Neuronal stem cell (in vitro differentiated cells): ENCODE measurements around the gene LYST.
A peak's percentile ranks its signal among the peaks of the same experiment; 100 is the strongest.
"Not testable (repeated sequence)": the region's sequence is repeated elsewhere in the genome, so short reads cannot be mapped to it uniquely, and the experiment has no call there.

ENCODE experiments used
- DNase-seq: peaks from one replicate; pipeline ENCODE4 v3.0.0-alpha.2; 2013; ENCODE audit warnings: low spot score
- H2AFZ ChIP-seq: one replicate; pipeline ENCODE4 v1.6.1; 2013; ENCODE audit warnings: mild to moderate bottlenecking, low read length, inconsistent platforms
- H2AK5ac ChIP-seq: 2 replicates; pipeline ENCODE4 v1.6.1; 2013; ENCODE audit warnings: low read depth, mild to moderate bottlenecking, inconsistent platforms, low read length, moderate library complexity, mixed read lengths
- H2BK120ac ChIP-seq: 2 replicates; pipeline ENCODE4 v1.6.1; 2013; ENCODE audit warnings: low read depth, mild to moderate bottlenecking, inconsistent platforms, low read length, moderate library complexity, mixed read lengths
- H2BK12ac ChIP-seq: one replicate; pipeline ENCODE4 v1.6.1; 2013; ENCODE audit warnings: low read length, inconsistent platforms
- H2BK15ac ChIP-seq: 2 replicates; pipeline ENCODE4 v1.6.1; 2013; ENCODE audit warnings: mild to moderate bottlenecking, low read length, inconsistent platforms, mixed read lengths
- H2BK5ac ChIP-seq: one replicate; pipeline ENCODE4 v1.6.1; 2013; ENCODE audit warnings: inconsistent platforms, mild to moderate bottlenecking, low read length, moderate library complexity
- H3K14ac ChIP-seq: one replicate; pipeline ENCODE4 v1.6.1; 2013; ENCODE audit warnings: low read length, inconsistent platforms
- H3K18ac ChIP-seq: 2 replicates; pipeline ENCODE4 v1.6.1; 2013; ENCODE audit warnings: low read length, inconsistent platforms
- H3K23ac ChIP-seq: 2 replicates; pipeline ENCODE4 v1.6.1; 2013; ENCODE audit warnings: low read depth, mild to moderate bottlenecking, mixed read lengths, low read length, inconsistent platforms; ENCODE audit not compliant: poor library complexity
- H3K27ac ChIP-seq: replicated peaks from 3 replicates; pipeline ENCODE4 v1.5.1; 2013; ENCODE audit warnings: low read length, inconsistent platforms
- H3K27me3 ChIP-seq, 3 experiments: 2 replicates each; pipeline ENCODE4 v1.6.1; 2013; ENCODE audit warnings: low read length in 3 of 3, mild to moderate bottlenecking in 2 of 3, inconsistent platforms in 1 of 3, low read depth in 1 of 3, mixed read lengths in 1 of 3, moderate library complexity in 1 of 3; ENCODE audit not compliant: control insufficient read depth in 3 of 3, insufficient read depth in 3 of 3
- H3K36me3 ChIP-seq, 2 donors: replicated peaks in 1 of 2; 2 replicates each; pipeline ENCODE4 v1.6.1; 2013; ENCODE audit warnings: low read length in 2 of 2; ENCODE audit not compliant: control insufficient read depth in 2 of 2, insufficient read depth in 2 of 2
- H3K4ac ChIP-seq: 2 replicates; pipeline ENCODE4 v1.6.1; 2013; ENCODE audit warnings: inconsistent platforms, mild to moderate bottlenecking, low read length, moderate library complexity
- H3K4me1 ChIP-seq, 2 donors: 1 replicate in 1 of 2; 2 replicates in 1 of 2; pipeline ENCODE4 v1.6.1; 2013; ENCODE audit warnings: low read length in 2 of 2, low read depth in 1 of 2; ENCODE audit not compliant: control insufficient read depth in 2 of 2, insufficient read depth in 1 of 2
- H3K4me2 ChIP-seq: one replicate; pipeline ENCODE4 v1.6.1; 2013; ENCODE audit warnings: mild to moderate bottlenecking, low read length, inconsistent platforms; ENCODE audit not compliant: insufficient read depth, poor library complexity, severe bottlenecking
- H3K4me3 ChIP-seq, 2 donors: 2 replicates each; pipeline ENCODE4 v1.5.1; 2013; ENCODE audit warnings: low read length in 2 of 2, mild to moderate bottlenecking in 2 of 2, inconsistent platforms in 1 of 2, moderate library complexity in 1 of 2
- H3K79me1 ChIP-seq: one replicate; pipeline ENCODE4 v1.6.1; 2013; ENCODE audit warnings: low read depth, mild to moderate bottlenecking, inconsistent platforms, low read length, moderate library complexity
- H3K9ac ChIP-seq: one replicate; pipeline ENCODE4 v1.6.1; 2013; ENCODE audit warnings: mild to moderate bottlenecking, low read depth, low read length, inconsistent platforms; ENCODE audit not compliant: poor library complexity
- H3K9me3 ChIP-seq, 2 donors: replicated peaks in 1 of 2; 2 replicates each; pipeline versions ENCODE3 to v1.6.1; 2013; ENCODE audit warnings: low read length in 2 of 2, mild to moderate bottlenecking in 2 of 2, inconsistent platforms in 1 of 2, low read depth in 1 of 2, mixed read lengths in 1 of 2, moderate library complexity in 1 of 2; ENCODE audit not compliant: control insufficient read depth in 2 of 2, insufficient read depth in 1 of 2
- H4K8ac ChIP-seq: one replicate; pipeline ENCODE4 v1.6.1; 2013; ENCODE audit warnings: low read depth, mild to moderate bottlenecking, inconsistent platforms, low read length, moderate library complexity
- H4K91ac ChIP-seq: one replicate; pipeline ENCODE4 v1.6.1; 2013; ENCODE audit warnings: low read length, low read depth, mild to moderate bottlenecking, inconsistent platforms; ENCODE audit not compliant: poor library complexity
- WGBS, 2 donors: extraction: QIAGEN DNeasy Blood & Tissue Kit; methylation state at CpG; one replicate each; pipeline ENCODE4 v1.1.7; 2013; ENCODE audit warnings: missing lambda C conversion rate in 2 of 2, mixed read lengths in 1 of 2; ENCODE audit not compliant: insufficient read length in 2 of 2, insufficient replicate concordance in 1 of 2; ENCODE audit errors: extremely low coverage in 2 of 2; 5-methylcytosine and 5-hydroxymethylcytosine counted together

Gene LYST

DNA sequence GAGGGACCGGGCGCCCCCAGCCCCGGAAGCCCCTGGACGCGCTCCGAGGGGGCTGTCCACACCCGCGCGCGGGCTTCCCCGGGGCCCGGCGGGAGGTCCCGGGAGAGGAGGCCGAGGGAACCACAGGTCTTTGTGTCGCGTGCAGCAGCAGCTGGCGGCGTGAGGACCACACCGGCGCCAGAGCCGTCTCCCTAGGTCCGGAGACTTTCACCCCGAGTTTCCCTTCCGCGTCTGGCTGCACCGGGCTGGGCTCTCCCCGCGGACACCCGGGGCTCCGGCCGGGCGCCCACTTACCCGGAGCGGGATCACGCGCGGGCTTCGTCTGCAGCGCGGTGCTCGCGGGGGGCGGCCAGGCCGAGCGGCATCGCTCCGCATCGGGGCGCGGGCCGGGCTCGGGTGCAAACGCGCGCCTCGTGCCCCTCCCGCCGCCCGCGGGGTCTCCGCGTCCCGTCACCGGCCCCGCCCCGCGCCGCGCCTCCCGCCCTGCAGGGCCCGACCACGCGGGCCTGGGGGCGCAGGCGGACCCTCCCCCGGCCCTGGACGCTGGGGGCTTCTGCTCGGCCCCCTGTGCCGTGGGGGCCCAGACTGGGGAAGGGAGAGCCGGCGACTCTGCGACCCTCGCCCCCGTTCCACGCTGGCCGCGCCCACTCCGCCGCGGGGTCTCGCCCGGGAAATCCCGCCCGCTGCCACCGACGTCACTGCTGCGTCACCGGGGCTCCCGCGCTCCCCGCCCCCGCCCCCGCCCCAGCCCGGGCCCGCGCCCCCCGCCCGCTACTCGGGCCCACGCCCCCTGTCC is 217.1 kb downstream of the LYST start, which contains the start of gene GNG4:
GNG4 (minus strand) TSS at position 417 of the 796 bp plus-strand sequence. CDS start 65,946 bp downstream, outside the sequence.
- Histone ChIP-seq H3K4me2 (peak within 1 kb of the TSS; percentile 98), H3K18ac (peak within 1 kb of the TSS; percentile 96), H3K27ac (no peak within 1 kb of the TSS), H2BK12ac (no peak within 1 kb of the TSS), H2BK5ac (no peak within 1 kb of the TSS), H2AFZ (peak within 1 kb of the TSS; percentile 99), H3K27me3 (peaks cover 0 to 16% (median 16%) of the 10 kb centered on the region in 3 experiments), H3K4me3 (peak within 1 kb of the TSS; percentile 78 to 91), H3K9ac (peak within 1 kb of the TSS; percentile 90), H4K91ac (no peak within 1 kb of the TSS), H3K4ac (no peak within 1 kb of the TSS), H4K8ac (no peak within 1 kb of the TSS), H3K14ac (no peak within 1 kb of the TSS), H2BK120ac (peak within 1 kb of the TSS; percentile 29), H2AK5ac (no peak within 1 kb of the TSS), H2BK15ac (peak within 1 kb of the TSS; percentile 70), H3K36me3 (peaks cover 0 to 7% of the 10 kb centered on the region in 2 donors), H3K79me1 (no peaks in the 10 kb centered on the region), H3K9me3 (peaks cover 0 to 8% of the 10 kb centered on the region in 2 donors), H3K23ac (peak within 1 kb of the TSS; percentile 83), H3K4me1 (peaks cover 5 to 17% of the 10 kb centered on the region in 2 donors)
- WGBS, 2 donors = no CpG with 5 or more reads among the region's 111 CpGs
- DNase-seq = peak; percentile 65

DNA sequence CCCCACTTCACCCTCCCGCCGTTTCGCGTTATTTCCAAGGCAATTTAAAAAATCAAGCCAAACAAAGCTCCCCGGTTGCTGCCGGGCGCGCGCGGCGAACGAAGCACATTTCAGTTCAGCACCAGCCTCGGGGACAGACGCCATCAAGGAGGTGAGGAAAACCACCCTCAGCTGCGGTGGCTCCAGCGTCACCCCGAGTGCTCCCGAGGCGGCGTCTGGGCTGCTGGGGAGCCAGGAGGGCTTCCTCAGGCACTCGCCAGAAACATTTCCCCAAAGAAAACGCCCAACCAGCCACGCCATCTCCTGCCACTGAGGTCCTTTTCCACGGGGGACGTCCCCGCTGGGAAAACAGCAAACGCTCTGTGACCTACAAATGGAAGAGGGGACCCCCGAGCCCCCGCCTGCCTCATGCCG is 217.7 kb downstream of the LYST start:
- Histone ChIP-seq H3K27ac (no peak overlapping the region), H2BK15ac (no peak overlapping the region), H3K18ac (no peak overlapping the region), H3K4me2 (peak overlapping the region; percentile 98), H3K14ac (no peak overlapping the region), H3K4me1 (peaks cover 5 to 17% of the 10 kb centered on the region in 2 donors), H3K23ac (no peak overlapping the region), H3K4ac (no peak overlapping the region), H3K4me3 (peak overlapping the region; percentile 78 to 91), H3K9me3 (peaks cover 0 to 5% of the 10 kb centered on the region in 2 donors), H2BK5ac (no peak overlapping the region), H2BK120ac (peak overlapping the region; percentile 29), H3K79me1 (no peaks in the 10 kb centered on the region), H3K36me3 (peaks cover 0 to 7% of the 10 kb centered on the region in 2 donors), H2BK12ac (no peak overlapping the region), H2AFZ (peak overlapping the region; percentile 97), H3K27me3 (peaks cover 0 to 16% (median 16%) of the 10 kb centered on the region in 3 experiments), H4K8ac (no peak overlapping the region), H2AK5ac (no peak overlapping the region), H3K9ac (no peak overlapping the region), H4K91ac (no peak overlapping the region)
- WGBS, 2 donors = no CpG with 5 or more reads among the region's 30 CpGs
- peak; percentile 71 for DNase-seq

DNA sequence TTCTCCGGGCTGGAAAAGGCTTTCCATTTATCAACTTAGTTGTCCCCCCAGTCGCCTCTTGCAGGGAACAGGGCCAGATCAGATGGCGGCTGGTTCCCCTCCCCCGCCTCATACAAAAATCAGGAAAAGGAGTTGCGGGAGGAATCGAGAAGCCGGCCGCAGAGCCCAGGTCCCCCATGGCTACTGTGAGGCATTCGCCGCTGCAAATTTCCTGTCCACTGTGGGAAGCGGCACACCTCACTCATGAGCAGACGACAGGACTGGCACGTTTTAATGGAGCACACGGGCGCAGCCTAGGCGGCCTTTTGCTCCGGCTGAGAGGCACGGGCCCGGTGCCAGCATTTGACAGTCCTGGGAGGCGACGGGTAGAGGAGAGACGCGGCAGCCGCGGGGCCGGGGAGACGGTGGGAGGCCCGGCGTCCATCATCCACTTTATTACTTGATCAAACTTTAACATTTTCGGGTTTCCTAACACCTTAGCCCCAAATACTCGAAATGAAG is 218.2 kb downstream of the LYST start:
- no peak overlapping the region for H3K23ac ChIP-seq
- no peak overlapping the region for H4K91ac ChIP-seq
- H3K4me3 ChIP-seq = peak overlapping the region; percentile 78 to 91
- no peak overlapping the region for H3K27ac ChIP-seq
- no peak overlapping the region for H2BK5ac ChIP-seq
- peaks cover 5 to 17% of the 10 kb centered on the region in 2 donors for H3K4me1 ChIP-seq
- WGBS, 2 donors = no CpG with 5 or more reads among the region's 31 CpGs
- H3K18ac ChIP-seq = peak overlapping the region; percentile 41
- no peak overlapping the region for H2BK120ac ChIP-seq
- no peak overlapping the region for H3K9ac ChIP-seq
- no peak overlapping the region for H2BK12ac ChIP-seq
- no peak overlapping the region for H4K8ac ChIP-seq
- H2AFZ ChIP-seq = peak overlapping the region; percentile 97
- no peaks in the 10 kb centered on the region for H3K79me1 ChIP-seq
- H3K36me3 ChIP-seq = peaks cover 0 to 7% of the 10 kb centered on the region in 2 donors
- H3K4ac ChIP-seq = no peak overlapping the region
- peaks cover 0 to 4% of the 10 kb centered on the region in 2 donors for H3K9me3 ChIP-seq
- no peak for DNase-seq
- no peak overlapping the region for H2AK5ac ChIP-seq
- peaks cover 0 to 16% (median 16%) of the 10 kb centered on the region in 3 experiments for H3K27me3 ChIP-seq
- no peak overlapping the region for H3K14ac ChIP-seq
- peak overlapping the region; percentile 98 for H3K4me2 ChIP-seq
- H2BK15ac ChIP-seq = no peak overlapping the region

DNA sequence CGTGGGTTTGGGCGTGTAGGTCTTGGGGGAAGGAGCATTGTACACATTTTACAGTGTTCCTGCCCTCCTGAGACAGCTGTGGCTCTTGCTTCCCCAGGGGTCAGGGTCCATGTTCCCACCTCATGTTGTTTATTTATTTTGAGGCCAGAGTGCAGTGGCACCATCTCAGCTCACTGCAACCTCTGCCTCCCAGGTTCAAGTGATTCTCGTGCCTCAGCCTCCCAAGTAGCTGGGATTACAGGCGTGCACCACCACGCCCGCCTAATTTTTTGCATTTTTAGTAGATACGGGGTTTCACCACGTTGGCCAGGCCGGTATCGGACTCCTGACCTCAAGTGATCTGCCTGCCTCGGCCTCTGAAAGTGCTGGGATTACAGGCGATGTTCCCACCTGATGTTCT is 219.2 kb downstream of the LYST start:
- not testable (repeated sequence) for H3K14ac ChIP-seq, H3K4ac ChIP-seq, H2AFZ ChIP-seq, H2BK15ac ChIP-seq, H4K91ac ChIP-seq, H3K4me2 ChIP-seq, H3K9ac ChIP-seq, H3K9me3 ChIP-seq, H2AK5ac ChIP-seq, H2BK5ac ChIP-seq, DNase-seq, H2BK120ac ChIP-seq, H3K27ac ChIP-seq, H3K79me1 ChIP-seq, H2BK12ac ChIP-seq, H4K8ac ChIP-seq, H3K18ac ChIP-seq, H3K36me3 ChIP-seq, H3K23ac ChIP-seq
- WGBS, 2 donors = no CpG with 5 or more reads among the region's 12 CpGs
- Histone ChIP-seq H3K27me3 (peaks cover 0 to 17% (median 16%) of the 10 kb centered on the region in 3 experiments), H3K4me1 (peaks cover 9 to 24% of the 10 kb centered on the region in 2 donors), H3K4me3 (peak overlapping the region in 1 of 2 donors; percentile 78)
